Measurements from ENCODE around the gene IQSEC1. TPM values are rescaled to one million over a fixed set of nuclear protein-coding genes. Genes with fewer than 3 reads are reported as not detected.

Gene IQSEC1
- total and polyA plus RNA-seq, 2 donors (not counting 3 experiments of a cell fraction or from before 2014, with no cell fraction given): 5.2 to 18.0 TPM

GRCh38 chr3:12990306-12990705, 82.9 kb downstream of the IQSEC1 start:
- H4K20me1 ChIP-seq (replicated peaks; ENCODE audit: control insufficient read depth, extremely low read depth, insufficient read depth, low read length): no peaks in the 10 kb centered on the region
- H3K9me3 ChIP-seq (replicated peaks; ENCODE audit: control insufficient read depth, insufficient read depth, low read length): no peaks in the 10 kb centered on the region
- no peak overlapping the region for H3K9ac ChIP-seq (replicated peaks; ENCODE audit: extremely low read depth, insufficient read depth, low read length)
- H3K9me1 ChIP-seq (replicated peaks; ENCODE audit: control insufficient read depth, extremely low read depth, insufficient read depth, low read length): no peaks in the 10 kb centered on the region
- H3K36me3 ChIP-seq (ENCODE audit: control insufficient read depth in 2 of 2, extremely low read depth in 1 of 2, insufficient read depth in 2 of 2, low read length in 2 of 2): no peaks in the 10 kb centered on the region
- intact Hi-C loops (cut with micrococcal nuclease): loop anchor here (10.0 kb wide), 1 partner anchor 464 kb away; no protein-coding TSS in a partner anchor
- no peak for DNase-seq (ENCODE audit: low read depth, low spot score)
- H3K27me3 ChIP-seq (ENCODE audit: control insufficient read depth in 2 of 2, insufficient read depth in 2 of 2, low read length in 2 of 2): peaks cover 15 to 19% of the 10 kb centered on the region in 2 experiments
- no peak overlapping the region for H3K4me3 ChIP-seq (replicated peaks in 1 of 3; ENCODE audit: insufficient read depth in 1 of 3, low read depth in 1 of 3, low read length in 3 of 3)
- H3K4me2 ChIP-seq (ENCODE audit: insufficient read depth, low read length): no peak overlapping the region
- H3K4me1 ChIP-seq (ENCODE audit: control insufficient read depth, extremely low read depth, insufficient read depth, low read length): peaks cover 5% of the 10 kb centered on the region
- CTCF ChIA-PET: interaction anchor here (0.6 to 1.6 kb wide), 2 partner anchors 122 to 1624 kb away, joined by 3 to 4 read pairs; no protein-coding TSS in a partner anchor
- no peak overlapping the region for H3K27ac ChIP-seq (ENCODE audit: insufficient read depth, low read depth, low read length)
- H3K79me2 ChIP-seq (ENCODE audit: control insufficient read depth, insufficient read depth, low read length): no peaks in the 10 kb centered on the region
- no TSS peak for BruUV-seq (replicated peaks)
- no peak for TF ChIP-seq EZH2 (IDR thresholded peaks at IDR 0.05; ENCODE audit: borderline replicate concordance, low read depth, low read length, severe bottlenecking)
- no peak for TF ChIP-seq CTCF (IDR thresholded peaks at IDR 0.05; ENCODE audit: extremely low read depth in 1 of 2, insufficient read depth in 1 of 2, low read depth in 1 of 2, low read length in 2 of 2)
- TF ChIP-seq GATA2 (IDR thresholded peaks at IDR 0.05; ENCODE audit: insufficient read depth, insufficient read length, low read depth, low read length): no peak
- no peak for TF ChIP-seq MAX (IDR thresholded peaks at IDR 0.05; ENCODE audit: insufficient read depth, insufficient read length)
- no peak for TF ChIP-seq MYC (IDR thresholded peaks at IDR 0.05; ENCODE audit: low read depth, low read length)
- TF ChIP-seq POLR2AphosphoS5 (IDR thresholded peaks at IDR 0.05; ENCODE audit: insufficient read depth, low read depth, low read length): no peak
- TF ChIP-seq POLR2A (IDR thresholded peaks at IDR 0.05; ENCODE audit: low read depth, low read length): no peak
- no peak for TF ChIP-seq FOS (IDR thresholded peaks at IDR 0.05; ENCODE audit: borderline replicate concordance, insufficient read depth, low read length)
- no peak for TF ChIP-seq JUN (IDR thresholded peaks at IDR 0.05; ENCODE audit: borderline replicate concordance, insufficient read depth, insufficient read length, low read depth)
- FAIRE-seq: no peak
- H2AFZ ChIP-seq (ENCODE audit: low read depth, low read length): no peak overlapping the region
- POLR2A ChIA-PET: no interaction called here
- dilution Hi-C loops (cut with MboI; ENCODE audit: extremely low pct_ligation_motif_present, low sequenced_read_pairs): no loop called here
